ENCODE measurements around the gene C5orf15. TPM values are rescaled to one million over a fixed set of nuclear protein-coding genes. Genes with fewer than 3 reads are reported as not detected.

C5orf15 gene
- total and polyA plus RNA-seq, 9 of the 15 experiments (the other 6 are each of a cell fraction or from before 2014, with no cell fraction given) = 23.3 to 50.7 (median 35.5) TPM

DNA sequence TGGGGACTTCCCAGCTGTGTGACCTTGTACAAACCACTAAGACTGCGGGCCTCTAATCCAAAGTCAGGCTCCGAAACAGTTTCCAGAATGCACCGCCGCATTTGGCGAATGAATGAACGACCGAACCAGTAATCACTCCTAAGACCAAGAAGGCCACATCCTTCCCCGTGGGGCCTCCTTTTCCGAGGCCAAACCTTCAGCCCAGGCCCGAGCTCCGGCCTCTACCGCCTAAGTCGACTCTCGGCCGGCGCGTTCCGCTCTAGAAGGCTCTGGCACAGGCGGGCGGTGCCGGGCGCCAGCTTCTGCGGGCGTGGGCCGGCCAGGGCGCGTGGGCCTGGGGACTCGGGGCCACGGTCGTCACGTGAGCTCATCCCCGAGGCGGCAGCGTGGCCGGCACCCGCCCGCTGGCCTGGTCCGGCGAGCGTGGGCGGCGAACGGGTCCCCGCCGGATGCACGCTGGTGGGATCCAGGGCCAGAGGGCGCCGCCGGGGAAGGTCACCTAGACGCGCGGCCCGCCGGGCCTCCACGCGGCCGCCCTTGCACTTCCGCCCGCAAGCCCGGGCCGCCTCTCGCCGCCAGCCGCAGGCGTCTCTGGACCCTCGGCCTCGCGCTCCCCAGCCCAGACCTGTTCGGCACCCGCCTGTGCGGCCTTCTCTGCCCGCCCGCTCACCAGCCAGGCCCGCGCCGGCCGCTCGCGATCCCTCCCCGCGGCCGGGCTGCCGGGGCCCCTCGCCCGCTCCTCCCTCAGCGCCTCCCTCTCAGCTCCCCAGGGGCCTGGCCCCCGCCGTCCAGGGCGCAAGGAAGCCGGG, 35.6 kb upstream of the C5orf15 start (continued):
- TF ChIP-seq, protein P1, sequence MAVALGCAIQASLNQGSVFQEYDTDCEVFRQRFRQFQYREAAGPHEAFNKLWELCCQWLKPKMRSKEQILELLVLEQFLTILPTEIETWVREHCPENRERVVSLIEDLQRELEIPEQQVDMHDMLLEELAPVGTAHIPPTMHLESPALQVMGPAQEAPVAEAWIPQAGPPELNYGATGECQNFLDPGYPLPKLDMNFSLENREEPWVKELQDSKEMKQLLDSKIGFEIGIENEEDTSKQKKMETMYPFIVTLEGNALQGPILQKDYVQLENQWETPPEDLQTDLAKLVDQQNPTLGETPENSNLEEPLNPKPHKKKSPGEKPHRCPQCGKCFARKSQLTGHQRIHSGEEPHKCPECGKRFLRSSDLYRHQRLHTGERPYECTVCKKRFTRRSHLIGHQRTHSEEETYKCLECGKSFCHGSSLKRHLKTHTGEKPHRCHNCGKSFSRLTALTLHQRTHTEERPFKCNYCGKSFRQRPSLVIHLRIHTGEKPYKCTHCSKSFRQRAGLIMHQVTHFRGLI (CRISPR knock-in tag; IDR thresholded peaks at IDR 0.05) = no peak
- peak; percentile 84 for TF ChIP-seq SAFB (IDR thresholded peaks at IDR 0.05; ENCODE audit: borderline replicate concordance, low read depth, low read length)
- no peak for TF ChIP-seq PHB2 (IDR thresholded peaks at IDR 0.05; ENCODE audit: low read depth)
- 0 out of 2 replicates have a peak, but pooled peaks have one; percentile 16 for TF ChIP-seq ZBTB1 (CRISPR knock-in tag; IDR thresholded peaks at IDR 0.05; ENCODE audit: borderline replicate concordance, low read depth)
- TF ChIP-seq ZNF146 (CRISPR knock-in tag; IDR thresholded peaks at IDR 0.05; ENCODE audit: unreplicated experiment) = no peak
- TF ChIP-seq, protein P2, sequence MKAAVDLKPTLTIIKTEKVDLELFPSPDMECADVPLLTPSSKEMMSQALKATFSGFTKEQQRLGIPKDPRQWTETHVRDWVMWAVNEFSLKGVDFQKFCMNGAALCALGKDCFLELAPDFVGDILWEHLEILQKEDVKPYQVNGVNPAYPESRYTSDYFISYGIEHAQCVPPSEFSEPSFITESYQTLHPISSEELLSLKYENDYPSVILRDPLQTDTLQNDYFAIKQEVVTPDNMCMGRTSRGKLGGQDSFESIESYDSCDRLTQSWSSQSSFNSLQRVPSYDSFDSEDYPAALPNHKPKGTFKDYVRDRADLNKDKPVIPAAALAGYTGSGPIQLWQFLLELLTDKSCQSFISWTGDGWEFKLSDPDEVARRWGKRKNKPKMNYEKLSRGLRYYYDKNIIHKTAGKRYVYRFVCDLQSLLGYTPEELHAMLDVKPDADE (conservative IDR thresholded peaks at IDR 0.05; ENCODE audit: control insufficient read depth, low read depth, low read length) = peak; percentile 82; the same call in 1 of the 2 replicates
- TF ChIP-seq SMAD3 (CRISPR knock-in tag; conservative IDR thresholded peaks at IDR 0.05) = no peak
- no peak for TF ChIP-seq GTF2F1 (IDR thresholded peaks at IDR 0.05; ENCODE audit: low read depth, low read length)
- TF ChIP-seq, protein P3, sequence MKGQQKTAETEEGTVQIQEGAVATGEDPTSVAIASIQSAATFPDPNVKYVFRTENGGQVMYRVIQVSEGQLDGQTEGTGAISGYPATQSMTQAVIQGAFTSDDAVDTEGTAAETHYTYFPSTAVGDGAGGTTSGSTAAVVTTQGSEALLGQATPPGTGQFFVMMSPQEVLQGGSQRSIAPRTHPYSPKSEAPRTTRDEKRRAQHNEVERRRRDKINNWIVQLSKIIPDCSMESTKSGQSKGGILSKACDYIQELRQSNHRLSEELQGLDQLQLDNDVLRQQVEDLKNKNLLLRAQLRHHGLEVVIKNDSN (CRISPR knock-in tag; IDR thresholded peaks at IDR 0.05) = peak; percentile 66
- TF ChIP-seq ZNF408 (CRISPR knock-in tag; IDR thresholded peaks at IDR 0.05; ENCODE audit: low read depth) = no peak
- TF ChIP-seq, protein P4, sequence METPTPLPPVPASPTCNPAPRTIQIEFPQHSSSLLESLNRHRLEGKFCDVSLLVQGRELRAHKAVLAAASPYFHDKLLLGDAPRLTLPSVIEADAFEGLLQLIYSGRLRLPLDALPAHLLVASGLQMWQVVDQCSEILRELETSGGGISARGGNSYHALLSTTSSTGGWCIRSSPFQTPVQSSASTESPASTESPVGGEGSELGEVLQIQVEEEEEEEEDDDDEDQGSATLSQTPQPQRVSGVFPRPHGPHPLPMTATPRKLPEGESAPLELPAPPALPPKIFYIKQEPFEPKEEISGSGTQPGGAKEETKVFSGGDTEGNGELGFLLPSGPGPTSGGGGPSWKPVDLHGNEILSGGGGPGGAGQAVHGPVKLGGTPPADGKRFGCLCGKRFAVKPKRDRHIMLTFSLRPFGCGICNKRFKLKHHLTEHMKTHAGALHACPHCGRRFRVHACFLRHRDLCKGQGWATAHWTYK (CRISPR knock-in tag; IDR thresholded peaks at IDR 0.05) = 0 out of 2 replicates have a peak, but pooled peaks have one; percentile 20
- TF ChIP-seq, protein P5, sequence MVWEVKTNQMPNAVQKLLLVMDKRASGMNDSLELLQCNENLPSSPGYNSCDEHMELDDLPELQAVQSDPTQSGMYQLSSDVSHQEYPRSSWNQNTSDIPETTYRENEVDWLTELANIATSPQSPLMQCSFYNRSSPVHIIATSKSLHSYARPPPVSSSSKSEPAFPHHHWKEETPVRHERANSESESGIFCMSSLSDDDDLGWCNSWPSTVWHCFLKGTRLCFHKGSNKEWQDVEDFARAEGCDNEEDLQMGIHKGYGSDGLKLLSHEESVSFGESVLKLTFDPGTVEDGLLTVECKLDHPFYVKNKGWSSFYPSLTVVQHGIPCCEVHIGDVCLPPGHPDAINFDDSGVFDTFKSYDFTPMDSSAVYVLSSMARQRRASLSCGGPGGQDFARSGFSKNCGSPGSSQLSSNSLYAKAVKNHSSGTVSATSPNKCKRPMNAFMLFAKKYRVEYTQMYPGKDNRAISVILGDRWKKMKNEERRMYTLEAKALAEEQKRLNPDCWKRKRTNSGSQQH (CRISPR knock-in tag; IDR thresholded peaks at IDR 0.05) = 0 out of 2 replicates have a peak, but pooled peaks have one; percentile 24
- TF ChIP-seq, protein P6, sequence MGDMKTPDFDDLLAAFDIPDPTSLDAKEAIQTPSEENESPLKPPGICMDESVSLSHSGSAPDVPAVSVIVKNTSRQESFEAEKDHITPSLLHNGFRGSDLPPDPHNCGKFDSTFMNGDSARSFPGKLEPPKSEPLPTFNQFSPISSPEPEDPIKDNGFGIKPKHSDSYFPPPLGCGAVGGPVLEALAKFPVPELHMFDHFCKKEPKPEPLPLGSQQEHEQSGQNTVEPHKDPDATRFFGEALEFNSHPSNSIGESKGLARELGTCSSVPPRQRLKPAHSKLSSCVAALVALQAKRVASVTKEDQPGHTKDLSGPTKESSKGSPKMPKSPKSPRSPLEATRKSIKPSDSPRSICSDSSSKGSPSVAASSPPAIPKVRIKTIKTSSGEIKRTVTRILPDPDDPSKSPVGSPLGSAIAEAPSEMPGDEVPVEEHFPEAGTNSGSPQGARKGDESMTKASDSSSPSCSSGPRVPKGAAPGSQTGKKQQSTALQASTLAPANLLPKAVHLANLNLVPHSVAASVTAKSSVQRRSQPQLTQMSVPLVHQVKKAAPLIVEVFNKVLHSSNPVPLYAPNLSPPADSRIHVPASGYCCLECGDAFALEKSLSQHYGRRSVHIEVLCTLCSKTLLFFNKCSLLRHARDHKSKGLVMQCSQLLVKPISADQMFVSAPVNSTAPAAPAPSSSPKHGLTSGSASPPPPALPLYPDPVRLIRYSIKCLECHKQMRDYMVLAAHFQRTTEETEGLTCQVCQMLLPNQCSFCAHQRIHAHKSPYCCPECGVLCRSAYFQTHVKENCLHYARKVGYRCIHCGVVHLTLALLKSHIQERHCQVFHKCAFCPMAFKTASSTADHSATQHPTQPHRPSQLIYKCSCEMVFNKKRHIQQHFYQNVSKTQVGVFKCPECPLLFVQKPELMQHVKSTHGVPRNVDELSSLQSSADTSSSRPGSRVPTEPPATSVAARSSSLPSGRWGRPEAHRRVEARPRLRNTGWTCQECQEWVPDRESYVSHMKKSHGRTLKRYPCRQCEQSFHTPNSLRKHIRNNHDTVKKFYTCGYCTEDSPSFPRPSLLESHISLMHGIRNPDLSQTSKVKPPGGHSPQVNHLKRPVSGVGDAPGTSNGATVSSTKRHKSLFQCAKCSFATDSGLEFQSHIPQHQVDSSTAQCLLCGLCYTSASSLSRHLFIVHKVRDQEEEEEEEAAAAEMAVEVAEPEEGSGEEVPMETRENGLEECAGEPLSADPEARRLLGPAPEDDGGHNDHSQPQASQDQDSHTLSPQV (IDR thresholded peaks at IDR 0.05) = peak; percentile 43
- TF ChIP-seq POLR2A (conservative IDR thresholded peaks at IDR 0.05) = 0 out of 2 replicates have a peak, but pooled peaks have one; percentile 35
- no peak for TF ChIP-seq ZNF133 (CRISPR knock-in tag; IDR thresholded peaks at IDR 0.05)
- TF ChIP-seq ZBTB8A (IDR thresholded peaks at IDR 0.05; ENCODE audit: partially characterized antibody) = no peak
- TF ChIP-seq HDGF (IDR thresholded peaks at IDR 0.05) = no peak

Data from K562 (cell line).